ENCODE data around the gene TRMT6.

- TF ChIP-seq CTCF (IDR thresholded peaks at IDR 0.05) (no peak), BHLHE40 (IDR thresholded peaks at IDR 0.05; ENCODE audit: low read depth, low read length) (no peak), POLR2A (IDR thresholded peaks at IDR 0.05; ENCODE audit: low read length) (no peak), RNF2 (IDR thresholded peaks at IDR 0.05; ENCODE audit: borderline replicate concordance, low read depth) (no peak), JUNB (IDR thresholded peaks at IDR 0.05) (no peak), CEBPB (IDR thresholded peaks at IDR 0.05) (no peak), NPAS2 (CRISPR knock-in tag; IDR thresholded peaks at IDR 0.05; ENCODE audit: borderline replicate concordance) (no peak), HDAC2 (IDR thresholded peaks at IDR 0.05) (no peak), JUN (IDR thresholded peaks at IDR 0.05) (no peak), REST (IDR thresholded peaks at IDR 0.05) (no peak), POLR2AphosphoS2 (conservative IDR thresholded peaks at IDR 0.05; ENCODE audit: low read length) (no peak), RAD21 (conservative IDR thresholded peaks at IDR 0.05 in 1 of 2, IDR thresholded peaks at IDR 0.05 in 1 of 2) (no peak), HMGXB4 (CRISPR knock-in tag; IDR thresholded peaks at IDR 0.05; ENCODE audit: borderline replicate concordance) (no peak)
These were observed 24.2 kb upstream of the TRMT6 start for GRCh38 chr20:5974531-5974930.

Data from A549 (cell line).